K562 (cell line): Measurements from ENCODE around the gene NUP205. TPM values are rescaled to one million over a fixed set of nuclear protein-coding genes. Genes with fewer than 3 reads are reported as not detected.
A peak's percentile ranks its signal among the peaks of the same experiment; 100 is the strongest.

ENCODE experiments used
- CSDE1 ChIP-seq, 2 experiments: fragments of 450-650 bp; IDR thresholded peaks; 2 replicates each; pipeline ENCODE4 v1.6.1; 2016; ENCODE audit warnings: mild to moderate bottlenecking in 1 of 2
- CUX1 ChIP-seq: fragments of 200-800 bp; sonication (Bioruptor generic); IDR thresholded peaks from 2 replicates; pipeline ENCODE4 v1.6.1; 2016; ENCODE audit warnings: missing genetic modification characterization, missing compliant biosample characterization
- EP400 ChIP-seq: fragments of 450-650 bp; IDR thresholded peaks from 2 replicates; pipeline ENCODE4 v1.6.1; 2017; ENCODE audit warnings: antibody characterized with exemption, mild to moderate bottlenecking, moderate library complexity
- HCFC1 ChIP-seq: IDR thresholded peaks from 2 replicates; pipeline ENCODE4 v1.6.1; 2012; ENCODE audit warnings: low read depth, low read length, improper control_type of control experiment
- ZNF324 ChIP-seq: fragments of 250-450 bp; sonication (Bioruptor Pico); IDR thresholded peaks from 2 replicates; pipeline ENCODE4 v1.4.0; 2020; ENCODE audit warnings: mild to moderate bottlenecking
- ZNF584 ChIP-seq: fragments of 200-800 bp; sonication (Bioruptor generic); IDR thresholded peaks from 2 replicates; pipeline ENCODE4 v1.6.1; 2016; ENCODE audit warnings: low read depth, mild to moderate bottlenecking, missing genetic modification characterization, missing compliant biosample characterization
- polyA plus RNA-seq, 8 experiments: library from polyadenylated mRNA; depleted of rRNA in 4 of 8; stranded (reverse) in 5 of 8; unstranded in 3 of 8; fragments of >200 nt; fragmentation: Nextera tagmentation in 2 of 8; fragmentation: Illumina TruSeq in 1 of 8; extraction: Ambion mirVana in 2 of 8; extraction: Trizol in 1 of 8; gene quantifications; 2 replicates each; pipeline versions ENCODE4 v1.2.1 to v1.2.3, GENCODE V29; 2011 to 2014; ENCODE audit warnings: inconsistent platforms in 1 of 8, missing spikeins in 1 of 8
- total RNA-seq, 7 experiments: library from RNA; depleted of rRNA in 6 of 7; stranded (reverse); fragments of >200 nt in 6 of 7; fragmentation: Illumina TruSeq in 2 of 7; extraction: Trizol in 2 of 7; gene quantifications; 2 replicates each; pipeline versions ENCODE4 v1.2.1 to v1.2.3, GENCODE V29; 2011 to 2021; ENCODE audit warnings: low replicate concordance in 1 of 7
- TF ChIP-seq, protein P1 (sequence below): sonication (generic); formaldehyde crosslinking; IDR thresholded peaks from 2 replicates; pipeline ENCODE4 v1.8.0; 2023; ENCODE audit warnings: mild to moderate bottlenecking, missing genetic modification reagents
- TF ChIP-seq, protein P2 (sequence below), 2 experiments: fragments of 450-650 bp in 1 of 2; sonication (generic) in 1 of 2; formaldehyde crosslinking in 1 of 2; IDR thresholded peaks in 1 of 2; conservative IDR thresholded peaks in 1 of 2; 2 replicates each; pipeline versions ENCODE4 v1.6.1 to v1.8.1; 2016 to 2023; ENCODE audit warnings: mild to moderate bottlenecking in 2 of 2, moderate library complexity in 2 of 2, inconsistent platforms in 1 of 2, missing genetic modification reagents in 1 of 2
- TF ChIP-seq, protein P3 (sequence below), 2 experiments: IDR thresholded peaks; 2 replicates each; pipeline ENCODE4 v1.6.1; 2011; ENCODE audit warnings: borderline replicate concordance in 1 of 2, control low read depth in 1 of 2, low read depth in 1 of 2, low read length in 1 of 2, mild to moderate bottlenecking in 1 of 2, mixed read lengths in 1 of 2, moderate library complexity in 1 of 2; ENCODE audit not compliant: insufficient read depth in 1 of 2, insufficient read length in 1 of 2, poor library complexity in 1 of 2, severe bottlenecking in 1 of 2; ENCODE audit errors: extremely low read depth in 1 of 2

The NUP205 gene
- total and polyA plus RNA-seq, 9 of the 15 experiments (the other 6 are each of a cell fraction or from before 2014, with no cell fraction given) = 101 to 282 (median 193) TPM

DNA sequence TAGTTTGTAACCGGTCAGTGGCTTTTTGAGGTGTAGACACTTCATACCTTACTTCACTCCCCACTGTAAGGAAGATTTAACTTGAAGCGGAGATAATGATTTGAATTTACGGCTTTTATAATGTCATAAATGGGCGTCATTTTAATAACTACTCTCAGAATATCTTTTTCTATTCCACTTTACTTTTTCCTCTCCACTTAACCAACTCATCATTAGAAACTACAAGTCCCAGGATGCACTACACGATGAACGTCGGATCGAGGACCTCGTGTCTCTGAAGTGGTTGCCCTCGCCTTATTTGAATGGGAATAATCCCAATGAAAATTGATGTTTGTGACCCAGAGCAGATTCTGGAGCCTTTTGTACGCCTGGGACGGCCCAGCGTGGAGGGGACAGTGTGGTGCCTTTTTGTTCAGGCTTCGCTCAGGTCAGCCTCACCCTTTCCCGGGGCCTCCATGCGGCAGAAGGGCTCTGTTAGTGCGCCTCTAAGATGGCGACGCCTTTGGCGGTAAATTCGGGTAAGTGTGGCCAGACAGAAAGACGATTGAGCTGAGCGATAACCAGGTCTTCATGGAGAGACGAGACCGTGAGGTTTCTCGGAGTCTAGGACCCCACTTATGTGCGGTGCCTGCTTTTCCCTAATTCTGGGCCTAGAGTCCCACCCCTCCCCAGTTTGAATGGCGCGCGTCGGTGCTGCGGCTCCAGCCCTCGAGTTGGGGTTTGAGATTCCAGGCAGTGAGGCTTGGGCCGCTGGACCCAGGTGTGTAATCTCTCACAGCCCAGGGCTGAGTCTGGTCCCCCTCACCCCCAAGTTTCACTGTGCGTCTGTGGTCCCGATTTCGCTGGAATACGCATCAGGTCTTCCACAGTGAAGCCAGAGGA lies at the start of gene NUP205 (continued):
- TF ChIP-seq CSDE1 (IDR thresholded peaks at IDR 0.05) (peak in 1 of 2 experiments; percentile 76; a peak in 2 of 4 replicates), CUX1 (CRISPR knock-in tag) (no peak), HCFC1 (peak; percentile 98), ZNF584 (CRISPR knock-in tag) (peak; percentile 77; the same call in 1 of the 2 replicates), ZNF324 (CRISPR knock-in tag) (no peak), EP400 (peak; percentile 99)
- TF ChIP-seq, protein P1, sequence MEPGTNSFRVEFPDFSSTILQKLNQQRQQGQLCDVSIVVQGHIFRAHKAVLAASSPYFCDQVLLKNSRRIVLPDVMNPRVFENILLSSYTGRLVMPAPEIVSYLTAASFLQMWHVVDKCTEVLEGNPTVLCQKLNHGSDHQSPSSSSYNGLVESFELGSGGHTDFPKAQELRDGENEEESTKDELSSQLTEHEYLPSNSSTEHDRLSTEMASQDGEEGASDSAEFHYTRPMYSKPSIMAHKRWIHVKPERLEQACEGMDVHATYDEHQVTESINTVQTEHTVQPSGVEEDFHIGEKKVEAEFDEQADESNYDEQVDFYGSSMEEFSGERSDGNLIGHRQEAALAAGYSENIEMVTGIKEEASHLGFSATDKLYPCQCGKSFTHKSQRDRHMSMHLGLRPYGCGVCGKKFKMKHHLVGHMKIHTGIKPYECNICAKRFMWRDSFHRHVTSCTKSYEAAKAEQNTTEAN (CRISPR knock-in tag) = peak; percentile 84
- TF ChIP-seq, protein P2, sequence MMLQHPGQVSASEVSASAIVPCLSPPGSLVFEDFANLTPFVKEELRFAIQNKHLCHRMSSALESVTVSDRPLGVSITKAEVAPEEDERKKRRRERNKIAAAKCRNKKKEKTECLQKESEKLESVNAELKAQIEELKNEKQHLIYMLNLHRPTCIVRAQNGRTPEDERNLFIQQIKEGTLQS (IDR thresholded peaks at IDR 0.05) = no peak; the same call in 1 of the 2 replicates
- TF ChIP-seq, protein P2 (CRISPR knock-in tag; conservative IDR thresholded peaks at IDR 0.05) = peak; percentile 93
- TF ChIP-seq, protein P3, sequence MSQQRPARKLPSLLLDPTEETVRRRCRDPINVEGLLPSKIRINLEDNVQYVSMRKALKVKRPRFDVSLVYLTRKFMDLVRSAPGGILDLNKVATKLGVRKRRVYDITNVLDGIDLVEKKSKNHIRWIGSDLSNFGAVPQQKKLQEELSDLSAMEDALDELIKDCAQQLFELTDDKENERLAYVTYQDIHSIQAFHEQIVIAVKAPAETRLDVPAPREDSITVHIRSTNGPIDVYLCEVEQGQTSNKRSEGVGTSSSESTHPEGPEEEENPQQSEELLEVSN (IDR thresholded peaks at IDR 0.05; ENCODE audit: borderline replicate concordance in 1 of 2, extremely low read depth in 1 of 2, insufficient read depth in 1 of 2, insufficient read length in 1 of 2, low read depth in 1 of 2, low read length in 1 of 2, poor library complexity in 1 of 2, severe bottlenecking in 1 of 2) = peak; percentile 97 to 99
- TF ChIP-seq, all 486 proteins: peak for 231
